Mucosa of stomach (tissue), 1 donor: ENCODE results near the gene ZNF181.

Experiments
- H3K27me3 ChIP-seq: one replicate; pipeline ENCODE4 v1.7.0; 2013; ENCODE audit warnings: mild to moderate bottlenecking, low read length; ENCODE audit not compliant: control insufficient read depth, insufficient read depth
- H3K36me3 ChIP-seq: one replicate; pipeline ENCODE4 v1.7.0; 2013; ENCODE audit warnings: low read length; ENCODE audit not compliant: control insufficient read depth, insufficient read depth
- H3K4me1 ChIP-seq: one replicate; pipeline ENCODE4 v1.7.0; 2013; ENCODE audit warnings: mild to moderate bottlenecking, low read length; ENCODE audit not compliant: control insufficient read depth, insufficient read depth
- H3K4me3 ChIP-seq: one replicate; pipeline ENCODE4 v1.7.0; 2013; ENCODE audit warnings: low read length
- H3K9ac ChIP-seq: one replicate; pipeline ENCODE4 v1.7.0; 2013; ENCODE audit warnings: mild to moderate bottlenecking, low read length, moderate library complexity
- H3K9me3 ChIP-seq: one replicate; pipeline ENCODE4 v1.7.0; 2013; ENCODE audit warnings: mild to moderate bottlenecking, low read length, moderate library complexity; ENCODE audit not compliant: control insufficient read depth
- donor health status: Pancreatic carcinoma.

Gene ZNF181

DNA sequence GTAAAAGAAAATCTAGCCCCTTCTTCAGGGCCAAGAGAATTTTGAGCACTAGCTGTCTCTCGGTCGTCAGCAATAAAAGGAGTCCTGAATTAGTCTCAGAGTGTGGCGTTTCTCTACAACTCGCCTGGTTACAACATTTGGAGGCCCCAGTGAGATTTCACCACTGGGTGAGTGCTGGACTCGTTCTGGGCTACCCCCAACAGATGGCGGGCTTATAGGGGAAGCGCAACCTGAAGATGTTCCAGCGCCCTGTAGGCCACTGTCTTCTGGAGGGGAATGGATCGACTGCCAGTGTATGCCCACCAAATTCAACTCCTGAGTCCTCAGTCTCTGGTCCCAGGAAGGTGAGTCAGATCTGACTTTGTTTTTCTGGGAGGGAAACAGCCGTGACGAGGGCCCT is 11.7 kb upstream of the ZNF181 start:
- H3K27me3 ChIP-seq = peaks cover 7% of the 10 kb centered on the region
- H3K36me3 ChIP-seq = no peaks in the 10 kb centered on the region
- H3K4me3 ChIP-seq = no peak overlapping the region
- no peak overlapping the region for H3K9ac ChIP-seq
- no peaks in the 10 kb centered on the region for H3K4me1 ChIP-seq
- no peaks in the 10 kb centered on the region for H3K9me3 ChIP-seq

DNA sequence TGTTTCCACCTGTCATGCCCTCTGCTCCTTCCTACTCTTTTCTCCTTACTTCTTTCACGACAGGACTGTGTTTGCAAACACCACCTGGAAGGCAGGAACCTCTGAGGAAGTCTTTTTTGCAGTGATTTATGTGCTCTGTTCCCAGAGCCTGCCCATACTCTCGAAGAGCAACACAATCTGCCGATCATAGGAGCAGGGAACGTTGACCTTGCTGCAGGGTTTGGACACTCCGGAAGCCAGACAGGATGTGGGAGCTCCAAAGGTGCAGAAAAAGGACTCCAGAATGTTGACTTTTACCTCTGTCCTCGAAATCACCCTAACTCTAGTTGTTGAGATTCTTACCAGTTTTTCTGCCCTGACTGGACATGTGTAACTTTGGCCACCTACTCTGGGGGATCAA is 8.6 kb upstream of the ZNF181 start:
- peaks cover 7% of the 10 kb centered on the region for H3K27me3 ChIP-seq
- no peaks in the 10 kb centered on the region for H3K36me3 ChIP-seq
- H3K9me3 ChIP-seq = no peaks in the 10 kb centered on the region
- H3K4me1 ChIP-seq = no peaks in the 10 kb centered on the region
- no peak overlapping the region for H3K4me3 ChIP-seq
- H3K9ac ChIP-seq = no peak overlapping the region

DNA sequence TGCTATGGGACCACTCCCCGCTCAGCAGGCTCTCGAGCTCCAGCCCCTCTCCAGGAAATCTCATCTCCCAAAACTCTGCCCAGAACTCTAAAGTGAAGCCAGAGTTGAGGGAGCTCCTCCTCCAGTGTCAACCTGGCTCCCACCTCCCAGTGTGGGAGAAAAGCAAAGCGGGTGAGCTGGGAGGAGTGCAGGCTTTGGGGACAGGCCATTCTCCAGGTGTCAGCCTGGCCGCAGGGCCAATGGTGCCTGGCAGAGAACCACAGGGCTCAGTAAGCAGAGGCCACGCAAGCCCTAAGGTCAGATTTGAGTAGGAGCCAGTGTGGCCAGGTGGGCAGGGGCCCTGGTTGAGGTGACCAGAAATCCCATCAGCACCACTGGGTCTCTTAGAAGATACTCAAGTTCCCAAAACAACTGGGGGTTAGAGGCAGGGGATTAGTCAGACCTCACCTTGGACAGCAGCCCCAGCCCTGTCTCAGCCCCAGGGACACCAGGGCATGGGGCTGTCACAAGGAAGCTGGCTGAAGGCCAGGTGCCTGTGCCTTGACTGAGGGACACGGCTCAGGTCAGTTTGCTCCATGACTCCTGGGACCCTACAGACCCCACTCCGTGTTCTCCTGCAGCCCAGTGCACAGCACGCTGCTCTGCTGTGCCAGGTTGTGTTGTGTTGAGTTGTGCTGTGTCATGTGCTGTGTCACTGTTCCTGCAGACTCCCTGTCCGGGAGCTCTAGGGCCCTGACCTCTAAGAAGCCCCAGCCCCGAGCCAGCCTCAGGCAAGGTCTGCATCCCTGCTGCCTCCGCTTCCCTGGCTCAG is 2.8 kb upstream of the ZNF181 start:
- Histone ChIP-seq H3K36me3 (no peaks in the 10 kb centered on the region), H3K9ac (no peak overlapping the region), H3K9me3 (no peaks in the 10 kb centered on the region), H3K27me3 (peaks cover 4% of the 10 kb centered on the region), H3K4me1 (peaks cover 12% of the 10 kb centered on the region), H3K4me3 (no peak overlapping the region)

DNA sequence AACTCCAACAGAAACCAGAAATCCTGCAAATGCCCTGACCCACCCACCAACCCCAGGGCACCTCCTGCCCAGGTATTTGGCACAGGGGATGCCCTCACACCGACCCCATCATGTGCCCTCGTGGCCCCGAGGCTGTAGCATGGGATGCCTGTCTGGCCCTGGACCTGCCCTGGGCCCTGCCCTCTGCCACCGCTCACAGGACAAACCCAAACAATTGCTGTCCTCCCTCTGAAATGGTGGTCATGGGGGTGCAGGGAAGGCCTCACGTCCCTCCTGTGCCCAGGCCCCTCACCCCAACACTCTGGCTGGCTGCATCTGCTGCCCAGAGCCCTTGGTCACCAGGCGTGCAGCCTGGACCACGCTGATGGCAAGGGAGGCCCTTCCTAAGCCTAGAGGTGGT is 2.1 kb upstream of the ZNF181 start:
- Histone ChIP-seq H3K9me3 (no peaks in the 10 kb centered on the region), H3K27me3 (no peaks in the 10 kb centered on the region), H3K4me1 (peaks cover 12% of the 10 kb centered on the region), H3K36me3 (no peaks in the 10 kb centered on the region), H3K9ac (no peak overlapping the region), H3K4me3 (no peak overlapping the region)

DNA sequence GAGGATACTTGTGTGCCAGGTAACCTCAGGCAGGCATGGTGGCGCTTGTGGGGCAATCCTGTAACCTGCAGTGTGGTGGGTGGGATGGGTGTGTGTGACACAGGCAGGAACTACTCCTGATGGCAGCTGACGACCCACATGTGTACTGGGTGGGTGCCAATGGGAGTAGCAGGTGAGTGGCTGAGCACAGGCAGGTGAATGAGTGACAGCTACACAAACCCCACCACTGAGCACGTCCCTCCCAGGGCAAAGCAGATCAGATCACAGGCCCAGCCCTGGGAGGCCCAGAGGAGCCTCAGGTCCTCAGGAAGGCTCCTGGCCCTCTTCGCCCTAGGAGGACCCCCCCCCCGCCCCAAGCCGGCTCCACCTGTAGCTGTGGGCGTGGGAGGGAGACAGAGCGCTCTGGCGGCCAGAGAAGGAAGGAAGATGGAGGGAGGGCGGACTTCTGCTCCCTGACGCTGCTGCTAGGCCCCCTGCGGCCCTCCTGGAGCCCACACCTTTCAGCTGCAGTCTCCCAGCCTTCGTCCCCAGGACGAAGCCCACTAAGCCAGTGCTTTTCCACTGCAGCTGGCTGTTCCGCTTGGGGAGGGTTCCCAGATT is 1.3 kb upstream of the ZNF181 start:
- Histone ChIP-seq H3K4me1 (peaks cover 12% of the 10 kb centered on the region), H3K27me3 (no peaks in the 10 kb centered on the region), H3K9me3 (no peaks in the 10 kb centered on the region), H3K9ac (peak overlapping the region; percentile 76), H3K36me3 (no peaks in the 10 kb centered on the region), H3K4me3 (peak overlapping the region; percentile 52)

DNA sequence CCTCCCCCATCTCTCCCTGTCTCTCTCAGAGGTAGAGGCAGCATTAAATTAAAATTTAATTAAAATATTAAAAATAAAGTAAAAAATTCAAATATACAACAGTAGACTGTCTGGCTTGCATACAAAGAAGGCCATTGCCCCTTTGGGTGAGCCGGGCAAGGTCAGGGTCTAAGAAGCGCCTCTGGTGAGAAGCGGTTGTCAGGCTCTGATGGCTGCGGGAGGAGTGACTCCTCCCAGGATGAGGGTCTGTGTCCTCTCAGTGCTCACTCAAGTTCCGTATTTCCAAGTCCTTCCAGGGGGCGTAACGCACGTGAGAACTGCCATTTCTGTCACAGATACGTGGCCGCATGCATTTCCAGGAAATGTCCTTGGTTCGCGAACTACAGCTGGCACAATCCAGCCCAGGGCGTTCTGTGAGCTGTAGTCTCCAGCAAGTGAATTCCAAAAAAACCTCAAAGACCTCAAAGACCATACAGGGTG is 737 bp upstream of the ZNF181 start:
- Histone ChIP-seq H3K4me1 (peaks cover 12% of the 10 kb centered on the region), H3K27me3 (no peaks in the 10 kb centered on the region), H3K9me3 (no peaks in the 10 kb centered on the region), H3K9ac (peak overlapping the region; percentile 76), H3K4me3 (peak overlapping the region; percentile 52), H3K36me3 (no peaks in the 10 kb centered on the region)

DNA sequence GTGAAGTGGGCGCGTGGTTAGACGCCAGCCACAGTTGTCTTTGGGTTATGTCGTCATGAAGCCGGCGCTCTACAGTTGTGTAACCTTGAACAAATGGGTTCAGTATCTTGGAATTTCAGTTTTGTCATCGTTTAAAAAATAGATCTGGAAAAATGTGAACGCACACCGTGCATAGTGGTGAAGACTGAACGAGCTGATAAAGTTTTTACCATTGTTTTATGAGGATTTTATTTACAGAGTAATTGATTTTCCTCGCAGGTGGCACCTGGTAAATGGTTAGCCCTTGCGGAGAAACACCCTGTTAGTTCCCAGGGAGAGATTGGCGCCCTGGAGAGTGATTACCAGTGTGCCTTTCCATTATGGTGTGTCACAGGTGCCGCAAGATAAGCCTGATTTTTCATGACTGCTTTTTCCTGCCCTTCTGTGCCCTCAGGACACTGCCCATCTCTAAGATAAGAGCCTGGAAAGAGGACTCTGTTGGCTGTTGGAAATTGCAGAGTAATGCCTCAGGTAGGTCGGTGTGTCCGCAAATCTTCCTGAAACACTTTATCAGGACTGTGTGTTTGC is 577 bp downstream of the ZNF181 start:
- Histone ChIP-seq H3K27me3 (no peaks in the 10 kb centered on the region), H3K4me3 (peak overlapping the region; percentile 52), H3K9me3 (peaks cover 4% of the 10 kb centered on the region), H3K36me3 (no peaks in the 10 kb centered on the region), H3K4me1 (peaks cover 12% of the 10 kb centered on the region), H3K9ac (peak overlapping the region; percentile 76)

DNA sequence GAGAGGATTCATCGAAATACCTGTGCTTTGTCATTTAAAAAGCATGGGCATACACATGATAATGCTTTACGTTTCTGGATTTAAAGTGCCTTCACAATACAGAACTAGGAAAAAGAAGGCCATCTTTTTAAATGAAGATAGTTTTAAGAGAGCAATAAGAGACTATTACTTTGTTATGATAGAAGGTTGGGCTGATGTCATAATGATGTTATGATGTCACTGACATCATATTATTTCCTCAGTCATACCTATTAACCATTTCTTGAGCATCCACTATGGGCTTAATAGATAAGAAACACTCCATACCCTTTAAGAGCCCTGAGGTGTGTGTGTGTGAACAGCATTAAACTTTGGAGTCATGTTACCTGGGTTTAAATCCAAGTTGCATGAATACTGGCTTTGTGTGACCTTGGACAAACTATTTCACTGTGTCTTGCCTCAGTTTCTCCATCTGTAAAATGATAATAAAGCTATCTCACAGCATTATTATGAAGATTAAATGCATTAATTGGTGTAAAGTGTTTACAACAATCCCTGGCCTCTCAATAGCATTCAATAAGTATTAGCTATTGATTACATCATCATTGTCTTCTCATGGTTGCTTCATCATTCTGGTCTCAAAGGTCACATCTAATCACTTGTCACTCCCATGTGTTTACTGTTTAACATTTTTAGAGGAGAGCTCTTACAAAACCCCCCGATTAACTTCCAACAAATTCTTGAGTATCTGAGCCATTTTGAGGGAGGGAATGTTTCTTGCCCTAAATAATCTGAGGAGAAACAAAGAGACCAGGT is 11.1 kb downstream of the ZNF181 start:
- H3K4me3 ChIP-seq = no peak overlapping the region

DNA sequence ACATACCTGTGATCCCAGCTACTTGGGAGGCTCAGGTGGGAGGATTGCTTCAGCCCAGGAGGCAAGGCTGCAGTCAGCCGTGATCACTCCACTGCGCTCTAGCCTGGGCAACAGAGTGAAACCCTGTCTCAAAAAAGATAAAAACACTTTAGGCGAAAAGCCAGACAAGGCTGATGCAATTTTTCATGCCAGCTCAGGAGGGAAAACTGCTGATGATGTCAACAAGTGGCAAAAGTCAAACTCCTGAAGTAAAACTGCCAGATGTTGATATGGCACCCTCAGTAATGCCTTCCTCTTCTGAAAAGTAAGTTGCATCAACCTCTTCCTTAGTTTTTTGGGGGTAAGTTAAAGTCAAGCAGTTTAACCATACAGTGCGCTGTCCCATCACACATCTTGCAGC is 23.4 kb downstream of the ZNF181 start:
- Histone ChIP-seq H3K4me3 (no peak overlapping the region), H3K36me3 (no peaks in the 10 kb centered on the region), H3K4me1 (no peaks in the 10 kb centered on the region), H3K27me3 (no peaks in the 10 kb centered on the region), H3K9ac (no peak overlapping the region), H3K9me3 (peaks cover 15% of the 10 kb centered on the region)

More for the DNA sequence above, 11.1 kb downstream of the ZNF181 start:
- Histone ChIP-seq H3K9ac (no peak overlapping the region), H3K27me3 (no peaks in the 10 kb centered on the region), H3K36me3 (no peaks in the 10 kb centered on the region), H3K4me1 (no peaks in the 10 kb centered on the region), H3K9me3 (peaks cover 8% of the 10 kb centered on the region)

DNA sequence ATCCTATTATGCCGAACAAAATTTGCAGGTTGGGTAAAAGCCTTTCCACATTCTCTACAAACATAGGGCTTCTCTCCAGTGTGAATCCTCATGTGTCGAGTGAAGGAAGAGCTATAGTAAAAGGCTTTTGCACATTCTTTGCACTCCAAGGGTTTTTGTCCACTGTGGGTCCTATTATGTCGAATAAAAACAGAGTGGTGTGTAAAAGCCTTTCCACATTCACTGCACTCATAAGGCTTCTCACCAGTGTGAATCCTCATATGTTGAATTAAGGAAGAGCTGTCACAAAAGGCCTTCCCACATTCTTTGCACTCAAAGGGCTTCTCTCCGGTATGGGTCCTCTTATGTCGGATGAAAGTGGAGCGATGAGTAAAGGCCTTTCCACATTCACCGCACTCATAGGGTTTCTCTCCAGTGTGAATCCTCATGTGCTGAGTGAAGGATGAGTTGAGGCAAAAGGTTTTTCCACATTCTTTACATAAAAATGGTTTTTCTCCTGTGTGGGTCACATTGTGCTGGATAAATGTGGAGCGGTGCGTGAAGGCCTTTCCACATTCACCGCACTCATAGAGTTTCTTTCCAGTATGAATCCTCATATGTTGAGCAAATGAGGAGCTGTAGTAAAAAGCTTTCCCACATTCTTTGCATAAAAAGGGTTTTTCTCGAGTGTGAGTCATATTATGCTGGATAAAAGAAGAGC is 25.3 kb downstream of the ZNF181 start:
- peaks cover 15% of the 10 kb centered on the region for H3K9me3 ChIP-seq
- H3K27me3 ChIP-seq = no peaks in the 10 kb centered on the region
- H3K4me3 ChIP-seq = no peak overlapping the region
- H3K9ac ChIP-seq = no peak overlapping the region
- no peaks in the 10 kb centered on the region for H3K36me3 ChIP-seq
- H3K4me1 ChIP-seq = no peaks in the 10 kb centered on the region

DNA sequence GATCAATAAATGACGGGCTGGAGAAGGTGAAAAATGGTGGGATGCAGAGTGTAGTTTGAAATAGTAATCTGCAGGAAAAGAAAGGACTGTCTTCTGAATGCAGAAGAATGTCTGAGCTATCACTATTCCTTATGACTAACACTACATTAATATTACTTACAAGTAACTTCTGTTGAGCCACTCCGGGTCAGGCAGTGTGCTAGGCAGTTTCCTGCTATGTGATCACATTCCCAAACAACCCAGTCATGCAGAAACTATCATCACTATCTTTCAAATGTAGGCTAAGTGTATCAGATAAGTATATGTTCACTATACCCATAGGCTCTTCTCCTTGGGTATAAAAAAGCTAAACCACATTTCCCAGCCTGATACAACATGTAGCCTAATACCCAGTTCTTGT is 32.3 kb downstream of the ZNF181 start:
- H3K9ac ChIP-seq = no peak overlapping the region
- no peaks in the 10 kb centered on the region for H3K36me3 ChIP-seq
- no peaks in the 10 kb centered on the region for H3K27me3 ChIP-seq
- no peaks in the 10 kb centered on the region for H3K9me3 ChIP-seq
- H3K4me1 ChIP-seq = no peaks in the 10 kb centered on the region
- H3K4me3 ChIP-seq = no peak overlapping the region
